HFF-Myc (cell line): Measurements from ENCODE around the gene PALLD.

ENCODE experiments used
- DNase-seq: peaks from one replicate; pipeline ENCODE4 v3.0.0-alpha.2; 2011; ENCODE audit warnings: low read depth; ENCODE audit errors: extremely low read depth
- H3K4me3 ChIP-seq: replicated peaks from 2 replicates; pipeline ENCODE4 v1.5.1; 2011; ENCODE audit warnings: low read depth, mild to moderate bottlenecking, control low read depth, low read length
- TF ChIP-seq, protein P1 (sequence below): IDR thresholded peaks from 2 replicates; pipeline ENCODE4 v1.5.1; 2012; ENCODE audit warnings: mild to moderate bottlenecking, low read depth, low read length, control low read depth; ENCODE audit errors: missing control alignments

PALLD gene

GRCh38 chr4:168514249-168514852 lies 17.5 kb downstream of the PALLD start:
- no peak overlapping the region for H3K4me3 ChIP-seq
- peak; percentile 27 for DNase-seq
- TF ChIP-seq, protein P1, sequence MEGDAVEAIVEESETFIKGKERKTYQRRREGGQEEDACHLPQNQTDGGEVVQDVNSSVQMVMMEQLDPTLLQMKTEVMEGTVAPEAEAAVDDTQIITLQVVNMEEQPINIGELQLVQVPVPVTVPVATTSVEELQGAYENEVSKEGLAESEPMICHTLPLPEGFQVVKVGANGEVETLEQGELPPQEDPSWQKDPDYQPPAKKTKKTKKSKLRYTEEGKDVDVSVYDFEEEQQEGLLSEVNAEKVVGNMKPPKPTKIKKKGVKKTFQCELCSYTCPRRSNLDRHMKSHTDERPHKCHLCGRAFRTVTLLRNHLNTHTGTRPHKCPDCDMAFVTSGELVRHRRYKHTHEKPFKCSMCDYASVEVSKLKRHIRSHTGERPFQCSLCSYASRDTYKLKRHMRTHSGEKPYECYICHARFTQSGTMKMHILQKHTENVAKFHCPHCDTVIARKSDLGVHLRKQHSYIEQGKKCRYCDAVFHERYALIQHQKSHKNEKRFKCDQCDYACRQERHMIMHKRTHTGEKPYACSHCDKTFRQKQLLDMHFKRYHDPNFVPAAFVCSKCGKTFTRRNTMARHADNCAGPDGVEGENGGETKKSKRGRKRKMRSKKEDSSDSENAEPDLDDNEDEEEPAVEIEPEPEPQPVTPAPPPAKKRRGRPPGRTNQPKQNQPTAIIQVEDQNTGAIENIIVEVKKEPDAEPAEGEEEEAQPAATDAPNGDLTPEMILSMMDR, result peak; percentile 9

DNA sequence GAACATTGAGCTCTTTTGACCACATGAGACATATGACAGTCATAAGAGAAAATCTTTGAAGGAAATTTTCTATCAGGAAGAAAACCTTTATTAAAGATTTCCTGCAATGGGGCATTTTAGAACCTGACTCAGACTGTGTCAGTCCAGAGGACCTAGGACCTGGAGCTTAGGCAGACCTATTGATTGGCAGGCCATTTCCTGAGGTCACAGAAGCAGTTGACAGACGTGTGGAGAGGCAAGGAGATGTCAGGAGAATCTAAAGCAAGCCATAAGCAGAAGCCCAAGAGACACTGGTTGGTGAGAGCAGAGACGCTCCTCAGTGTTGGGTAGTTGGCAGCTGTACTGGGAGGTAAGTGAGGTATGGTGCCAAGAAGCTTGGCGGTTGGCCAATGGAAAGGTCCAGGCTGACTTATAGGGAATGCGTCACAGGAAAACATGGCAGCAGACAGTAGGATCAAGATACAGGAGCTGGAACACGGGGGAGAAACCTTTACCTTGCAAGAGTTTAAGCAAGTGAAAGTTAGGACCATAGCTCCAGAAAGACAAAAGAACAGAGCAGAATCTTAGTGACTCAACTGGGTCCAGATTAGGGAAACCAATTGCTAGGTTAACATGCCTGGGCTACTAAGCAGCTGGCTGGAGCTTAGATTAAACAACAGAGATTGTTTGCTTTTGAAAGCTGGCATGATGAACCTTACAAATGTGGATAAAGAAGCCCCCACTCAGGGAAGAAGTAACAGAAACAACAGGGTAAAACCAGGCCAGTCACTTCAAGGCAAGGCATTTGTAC lies 18.6 kb downstream of the PALLD start:
- TF ChIP-seq, protein P1, result no peak
- H3K4me3 ChIP-seq, result no peak overlapping the region
- no peak for DNase-seq

- no peak for DNase-seq
- H3K4me3 ChIP-seq, result no peak overlapping the region
- TF ChIP-seq, protein P1, result no peak
These were observed 20.0 kb downstream of the PALLD start for GRCh38 chr4:168516841-168517240.

GRCh38 chr4:168519576-168519975 lies 22.7 kb downstream of the PALLD start:
- H3K4me3 ChIP-seq, result no peak overlapping the region
- TF ChIP-seq, protein P1, result no peak
- no peak for DNase-seq

DNA sequence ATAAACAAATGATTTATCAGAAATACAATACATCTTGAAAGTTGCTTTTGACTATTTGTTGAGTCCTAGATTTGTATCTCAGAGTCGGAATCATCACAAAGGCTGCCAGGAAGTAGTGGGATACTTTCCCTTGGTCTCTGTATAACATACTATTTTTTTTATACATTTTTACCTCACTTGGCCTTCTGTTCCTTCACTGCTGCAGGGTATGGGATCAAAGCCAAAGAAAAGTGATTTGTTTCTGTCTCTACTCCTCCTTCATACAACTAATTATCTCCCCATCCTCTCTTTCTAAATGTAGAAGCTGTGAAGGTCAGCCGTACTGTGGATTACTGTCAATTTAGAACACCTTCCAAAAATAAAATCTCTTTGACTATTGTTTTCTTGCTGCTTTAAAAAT lies 24.9 kb downstream of the PALLD start:
- no peak overlapping the region for H3K4me3 ChIP-seq
- DNase-seq, result no peak
- TF ChIP-seq, protein P1, result no peak

DNA sequence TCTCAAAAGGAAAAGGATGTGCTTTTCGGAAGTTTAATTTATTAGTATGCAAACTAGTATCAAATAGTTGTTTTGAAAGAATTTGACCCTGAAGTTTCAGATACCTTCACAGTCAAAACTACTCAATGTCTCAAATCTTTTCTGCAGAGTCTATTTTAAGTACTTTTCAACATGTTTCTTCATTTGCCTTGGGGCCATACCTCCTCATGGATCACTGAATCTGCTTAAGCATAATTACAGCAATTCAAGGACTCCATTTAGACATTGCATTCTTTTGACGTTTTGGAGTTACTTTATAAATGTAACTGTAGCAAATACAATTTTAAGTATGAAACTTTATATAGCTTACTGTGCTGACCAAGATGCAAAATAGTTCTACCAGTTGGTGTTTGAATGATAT lies 25.5 kb downstream of the PALLD start:
- DNase-seq, result no peak
- no peak overlapping the region for H3K4me3 ChIP-seq
- TF ChIP-seq, protein P1, result no peak
